Keratinocyte (primary cell): ENCODE data around the gene VPS13D.

Experiments used
- CTCF ChIP-seq, 3 experiments: IDR thresholded peaks in 1 of 3; conservative IDR thresholded peaks in 1 of 3; optimal IDR thresholded peaks in 1 of 3; 2 replicates in 2 of 3; 3 replicates in 1 of 3; pipeline versions ENCODE3 to v1.5.1; 2011; ENCODE audit warnings: low read length in 3 of 3, mild to moderate bottlenecking in 3 of 3, moderate library complexity in 2 of 3, control low read depth in 1 of 3, inconsistent platforms in 1 of 3; ENCODE audit not compliant: insufficient read depth in 2 of 3; ENCODE audit errors: extremely low read depth in 1 of 3
- EZH2 ChIP-seq: IDR thresholded peaks from one replicate; pipeline ENCODE4 v1.6.1; 2012; ENCODE audit warnings: inconsistent platforms, mild to moderate bottlenecking, low read length, moderate library complexity

- no peak for TF ChIP-seq CTCF (optimal IDR thresholded peaks at IDR 0.05 in 1 of 3, IDR thresholded peaks at IDR 0.05 in 1 of 3, conservative IDR thresholded peaks at IDR 0.05 in 1 of 3; ENCODE audit: extremely low read depth in 1 of 3, insufficient read depth in 2 of 3, low read length in 3 of 3)
- no peak for TF ChIP-seq EZH2
Observed at GRCh38 chr1:12405325-12406210, 175.7 kb downstream of the VPS13D start.
